ENCODE data around the gene EXOC1L.

- no peak for TF ChIP-seq POLR2A (IDR thresholded peaks at IDR 0.05)
- TF ChIP-seq, protein P1, sequence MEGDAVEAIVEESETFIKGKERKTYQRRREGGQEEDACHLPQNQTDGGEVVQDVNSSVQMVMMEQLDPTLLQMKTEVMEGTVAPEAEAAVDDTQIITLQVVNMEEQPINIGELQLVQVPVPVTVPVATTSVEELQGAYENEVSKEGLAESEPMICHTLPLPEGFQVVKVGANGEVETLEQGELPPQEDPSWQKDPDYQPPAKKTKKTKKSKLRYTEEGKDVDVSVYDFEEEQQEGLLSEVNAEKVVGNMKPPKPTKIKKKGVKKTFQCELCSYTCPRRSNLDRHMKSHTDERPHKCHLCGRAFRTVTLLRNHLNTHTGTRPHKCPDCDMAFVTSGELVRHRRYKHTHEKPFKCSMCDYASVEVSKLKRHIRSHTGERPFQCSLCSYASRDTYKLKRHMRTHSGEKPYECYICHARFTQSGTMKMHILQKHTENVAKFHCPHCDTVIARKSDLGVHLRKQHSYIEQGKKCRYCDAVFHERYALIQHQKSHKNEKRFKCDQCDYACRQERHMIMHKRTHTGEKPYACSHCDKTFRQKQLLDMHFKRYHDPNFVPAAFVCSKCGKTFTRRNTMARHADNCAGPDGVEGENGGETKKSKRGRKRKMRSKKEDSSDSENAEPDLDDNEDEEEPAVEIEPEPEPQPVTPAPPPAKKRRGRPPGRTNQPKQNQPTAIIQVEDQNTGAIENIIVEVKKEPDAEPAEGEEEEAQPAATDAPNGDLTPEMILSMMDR (IDR thresholded peaks at IDR 0.05) = no peak
These were observed 51.8 kb downstream of the EXOC1L start for GRCh38 chr4:55871299-55871800.
